Smooth muscle cell (in vitro differentiated cells): ENCODE results near the gene HEMK1. TPM values are rescaled to one million over a fixed set of nuclear protein-coding genes. Genes with fewer than 3 reads are reported as not detected.

ENCODE experiments used
- DNase-seq: peaks from one replicate; lab custom pipeline; 2025; ENCODE audit not compliant: unreplicated experiment; lab: John Stamatoyannopoulos, UW
- H2AFZ ChIP-seq: fragments of 200-600 bp; sonication (generic); 2 replicates; pipeline ENCODE4 v1.6.0; 2016; ENCODE audit warnings: antibody characterized with exemption, low read depth, mild to moderate bottlenecking
- H3F3A ChIP-seq: fragments of 200-600 bp; sonication (generic); 2 replicates; pipeline ENCODE4 v1.6.0; 2017; ENCODE audit warnings: antibody characterized with exemption, low read depth
- H3K27ac ChIP-seq: fragments of 200-600 bp; sonication (generic); 2 replicates; pipeline ENCODE4 v1.5.1; 2016; ENCODE audit warnings: low read depth, mild to moderate bottlenecking
- H3K27me3 ChIP-seq: fragments of 200-600 bp; sonication (generic); 2 replicates; pipeline ENCODE4 v1.6.1; 2016; ENCODE audit warnings: low read depth, mild to moderate bottlenecking
- H3K36me3 ChIP-seq: fragments of 200-600 bp; sonication (generic); 2 replicates; pipeline ENCODE4 v1.5.1; 2016; ENCODE audit warnings: low read depth
- H3K4me1 ChIP-seq: fragments of 200-600 bp; sonication (generic); 2 replicates; pipeline ENCODE4 v1.5.1; 2016; ENCODE audit warnings: low read depth
- H3K4me2 ChIP-seq: fragments of 200-600 bp; sonication (generic); 2 replicates; pipeline ENCODE4 v1.6.0; 2016; ENCODE audit warnings: mild to moderate bottlenecking
- H3K4me3 ChIP-seq: fragments of 200-600 bp; sonication (generic); 2 replicates; pipeline ENCODE4 v1.5.1; 2016; ENCODE audit warnings: mild to moderate bottlenecking
- H3K79me2 ChIP-seq: fragments of 200-600 bp; sonication (generic); 2 replicates; pipeline ENCODE4 v1.6.0; 2016; ENCODE audit warnings: low read depth, mild to moderate bottlenecking
- H3K9ac ChIP-seq: fragments of 200-600 bp; sonication (generic); 2 replicates; pipeline ENCODE4 v1.6.0; 2016; ENCODE audit warnings: low read depth
- H3K9me3 ChIP-seq: fragments of 200-600 bp; sonication (generic); replicated peaks from 2 replicates; pipeline ENCODE4 v1.5.1; 2016; ENCODE audit warnings: low read depth
- H4K20me1 ChIP-seq: fragments of 200-600 bp; sonication (generic); 2 replicates; pipeline ENCODE4 v1.6.0; 2016; ENCODE audit warnings: low read depth
- WGBS: methylation state at CpG from one replicate; pipeline ENCODE4 v1.1.7; 2016; ENCODE audit warnings: low lambda C conversion rate; 5-methylcytosine and 5-hydroxymethylcytosine counted together
- polyA plus RNA-seq: library from polyadenylated mRNA; unstranded; fragments of >200 nt; fragmentation: Nextera tagmentation; extraction: Ambion mirVana; gene quantifications from 2 replicates; pipeline ENCODE4 v1.2.1, GENCODE V29; 2016
- total RNA-seq: library from RNA; depleted of rRNA; stranded (reverse); fragments of >200 nt; gene quantifications from 2 replicates; pipeline ENCODE4 v1.2.3, GENCODE V29; 2014
- TF ChIP-seq, protein P1 (sequence below): fragments of 200-600 bp; sonication (generic); IDR thresholded peaks from 2 replicates; pipeline ENCODE4 v1.5.1; 2017; ENCODE audit warnings: borderline replicate concordance, mild to moderate bottlenecking, antibody characterized with exemption; ENCODE audit not compliant: insufficient read depth, poor library complexity, severe bottlenecking

HEMK1 gene
- total and polyA plus RNA-seq, 2 experiments from 2014 or later, result 15.3 to 28.3 TPM

DNA sequence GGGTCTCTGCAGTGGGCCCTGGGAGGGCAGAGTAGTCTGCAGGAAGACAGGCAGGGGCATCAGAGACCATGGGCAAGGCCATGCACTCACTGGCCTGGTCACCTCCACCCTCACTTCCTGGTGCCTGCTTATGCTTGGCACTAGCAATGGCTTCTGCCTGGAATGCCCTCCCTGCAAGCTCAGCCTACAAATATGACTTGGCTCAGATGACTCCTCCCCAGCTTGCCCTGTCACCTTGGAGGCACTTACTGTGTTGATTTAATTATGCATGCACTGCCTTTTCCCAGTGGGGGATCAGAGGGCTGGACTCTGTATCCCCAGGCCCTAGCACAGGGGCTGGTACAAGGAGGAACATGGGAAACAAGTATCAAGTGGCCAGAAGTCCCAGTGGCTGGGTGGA lies 9.6 kb upstream of the HEMK1 start:
- Histone ChIP-seq H3K27ac (no peak overlapping the region), H3K9me3 (no peaks in the 10 kb centered on the region), H3K36me3 (no peaks in the 10 kb centered on the region), H4K20me1 (no peaks in the 10 kb centered on the region), H3F3A (no peaks in the 10 kb centered on the region), H3K4me2 (no peak overlapping the region), H3K27me3 (no peaks in the 10 kb centered on the region), H3K4me3 (no peak overlapping the region), H3K4me1 (no peaks in the 10 kb centered on the region), H2AFZ (no peak overlapping the region), H3K79me2 (no peaks in the 10 kb centered on the region), H3K9ac (no peak overlapping the region)
- TF ChIP-seq, protein P1, sequence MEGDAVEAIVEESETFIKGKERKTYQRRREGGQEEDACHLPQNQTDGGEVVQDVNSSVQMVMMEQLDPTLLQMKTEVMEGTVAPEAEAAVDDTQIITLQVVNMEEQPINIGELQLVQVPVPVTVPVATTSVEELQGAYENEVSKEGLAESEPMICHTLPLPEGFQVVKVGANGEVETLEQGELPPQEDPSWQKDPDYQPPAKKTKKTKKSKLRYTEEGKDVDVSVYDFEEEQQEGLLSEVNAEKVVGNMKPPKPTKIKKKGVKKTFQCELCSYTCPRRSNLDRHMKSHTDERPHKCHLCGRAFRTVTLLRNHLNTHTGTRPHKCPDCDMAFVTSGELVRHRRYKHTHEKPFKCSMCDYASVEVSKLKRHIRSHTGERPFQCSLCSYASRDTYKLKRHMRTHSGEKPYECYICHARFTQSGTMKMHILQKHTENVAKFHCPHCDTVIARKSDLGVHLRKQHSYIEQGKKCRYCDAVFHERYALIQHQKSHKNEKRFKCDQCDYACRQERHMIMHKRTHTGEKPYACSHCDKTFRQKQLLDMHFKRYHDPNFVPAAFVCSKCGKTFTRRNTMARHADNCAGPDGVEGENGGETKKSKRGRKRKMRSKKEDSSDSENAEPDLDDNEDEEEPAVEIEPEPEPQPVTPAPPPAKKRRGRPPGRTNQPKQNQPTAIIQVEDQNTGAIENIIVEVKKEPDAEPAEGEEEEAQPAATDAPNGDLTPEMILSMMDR, result no peak
- no peak for DNase-seq

DNA sequence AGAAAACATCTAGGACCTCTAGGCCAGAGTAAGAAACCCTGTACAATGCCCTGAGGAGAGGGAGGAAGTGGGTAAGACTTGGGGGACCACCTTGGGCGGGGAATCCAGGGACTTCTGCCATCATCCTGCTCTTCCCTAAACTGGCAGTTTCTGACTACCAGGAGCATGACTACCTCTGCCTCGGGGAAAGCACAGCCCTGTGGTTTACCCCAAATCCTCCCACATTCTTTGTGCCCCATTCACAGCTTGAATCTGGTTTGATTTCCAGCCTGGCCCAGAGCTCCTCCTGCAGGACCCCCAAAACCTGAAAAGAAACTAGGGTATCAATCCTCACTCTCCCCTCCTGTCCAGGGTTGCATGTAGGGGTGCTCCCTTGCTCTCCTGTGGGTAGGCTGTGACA lies 6.5 kb upstream of the HEMK1 start:
- no peak overlapping the region for H3K27ac ChIP-seq
- peaks cover 2% of the 10 kb centered on the region for H3K4me1 ChIP-seq
- 51% methylated on average over 2 of the region's 2 CpGs for WGBS
- no peak overlapping the region for H3K4me2 ChIP-seq
- no peaks in the 10 kb centered on the region for H3K79me2 ChIP-seq
- H3K9ac ChIP-seq, result no peak overlapping the region
- no peaks in the 10 kb centered on the region for H4K20me1 ChIP-seq
- peaks cover under 1% of the 10 kb centered on the region for H3F3A ChIP-seq
- H3K9me3 ChIP-seq, result no peaks in the 10 kb centered on the region
- DNase-seq, result no peak
- H3K27me3 ChIP-seq, result no peaks in the 10 kb centered on the region
- H2AFZ ChIP-seq, result no peak overlapping the region
- TF ChIP-seq, protein P1, result no peak
- H3K36me3 ChIP-seq, result no peaks in the 10 kb centered on the region
- no peak overlapping the region for H3K4me3 ChIP-seq

DNA sequence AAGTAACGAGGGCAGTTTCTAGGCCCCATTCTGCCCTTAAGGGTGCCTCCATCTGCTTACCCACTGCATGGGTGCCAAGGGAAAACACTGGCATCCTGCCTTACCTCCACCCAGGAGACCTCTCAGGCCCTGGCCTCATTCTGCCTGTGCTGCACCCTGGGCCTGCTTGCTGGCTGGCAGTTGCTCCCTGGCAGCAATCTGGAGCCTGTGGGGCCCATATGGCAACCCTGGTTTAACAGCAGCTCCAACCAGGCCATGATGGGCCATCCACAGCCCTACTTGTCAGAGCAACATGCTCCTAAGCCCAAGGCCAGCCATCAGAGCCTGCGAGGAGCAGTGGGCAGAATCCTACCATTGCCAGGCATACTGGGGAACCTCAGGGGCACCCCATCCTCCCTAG lies 5.5 kb upstream of the HEMK1 start:
- DNase-seq, result no peak
- WGBS, result 87% methylated on average over 2 of the region's 2 CpGs
- no peaks in the 10 kb centered on the region for H4K20me1 ChIP-seq
- H3K4me3 ChIP-seq, result no peak overlapping the region
- H3K27ac ChIP-seq, result no peak overlapping the region
- H3K9ac ChIP-seq, result no peak overlapping the region
- TF ChIP-seq, protein P1, result no peak
- no peaks in the 10 kb centered on the region for H3K27me3 ChIP-seq
- H2AFZ ChIP-seq, result no peak overlapping the region
- no peak overlapping the region for H3K4me2 ChIP-seq
- H3K9me3 ChIP-seq, result no peaks in the 10 kb centered on the region
- no peaks in the 10 kb centered on the region for H3K79me2 ChIP-seq
- H3K4me1 ChIP-seq, result peaks cover 3% of the 10 kb centered on the region
- peaks cover 4% of the 10 kb centered on the region for H3F3A ChIP-seq
- H3K36me3 ChIP-seq, result no peaks in the 10 kb centered on the region

DNA sequence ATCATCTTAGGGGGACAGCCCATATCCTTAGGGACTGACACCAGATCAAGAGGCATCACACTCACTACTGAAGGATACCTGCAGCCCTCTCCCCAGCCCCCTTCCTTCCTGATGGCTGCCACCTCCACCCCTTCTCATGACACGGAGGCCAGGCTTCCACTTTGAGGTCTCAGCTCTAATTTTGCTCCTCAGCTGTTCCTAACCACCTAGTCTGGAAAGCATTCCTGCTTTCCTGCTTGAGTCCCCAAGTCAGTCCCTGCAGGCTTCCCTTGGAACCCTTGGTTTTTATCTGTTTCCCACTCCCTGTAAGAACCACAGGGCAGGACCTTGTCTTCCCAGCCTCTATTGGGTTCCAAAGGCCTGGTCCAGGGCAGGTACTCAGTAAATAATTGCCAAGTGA lies 5.0 kb upstream of the HEMK1 start:
- Histone ChIP-seq H3K4me3 (no peak overlapping the region), H3K36me3 (no peaks in the 10 kb centered on the region), H2AFZ (no peak overlapping the region), H3K9ac (no peak overlapping the region), H3K27me3 (no peaks in the 10 kb centered on the region), H3K27ac (no peak overlapping the region), H3K4me2 (no peak overlapping the region), H4K20me1 (no peaks in the 10 kb centered on the region), H3K4me1 (peaks cover 3% of the 10 kb centered on the region), H3F3A (peaks cover 4% of the 10 kb centered on the region), H3K9me3 (no peaks in the 10 kb centered on the region), H3K79me2 (no peaks in the 10 kb centered on the region)
- WGBS, result 87% methylated on average over 1 of the region's 1 CpG
- TF ChIP-seq, protein P1, result no peak
- no peak for DNase-seq
